Activated CD4-positive, alpha-beta T cell treated with anti-CD3 and anti-CD28 coated beads for 36 hours (primary cell): ENCODE data around the gene BACH2. TPM values are rescaled to one million over a fixed set of nuclear protein-coding genes. Genes with fewer than 3 reads are reported as not detected.
A peak's percentile ranks its signal among the peaks of the same experiment; 100 is the strongest.

Experiments used
- ATAC-seq: fragments of 200-7000 bp; cut with Tn5 transposase; one replicate; pipeline ENCODE4 v1.10.0; 2021; ENCODE audit warnings: mild to moderate bottlenecking, moderate library complexity
- CTCF ChIA-PET: fragments of 350-600 bp; sonication (Branson Sonifier 250); formaldehyde crosslinking; loops from one replicate; lab custom pipeline; 2021; ENCODE audit warnings: antibody characterized with exemption; lab: Charles Lee
- POLR2A ChIA-PET: fragments of 350-600 bp; sonication (Branson Sonifier 250); formaldehyde crosslinking; loops from one replicate; lab custom pipeline; 2021; ENCODE audit warnings: antibody characterized with exemption, inconsistent platforms; lab: Charles Lee
- DNase-seq: peaks from one replicate; pipeline ENCODE4 v3.0.0-alpha.2; 2020
- H3K27ac Mint-ChIP-seq: one replicate; pipeline ENCODE4 v1.8.0; 2021; ENCODE audit warnings: mixed read lengths
- H3K27me3 Mint-ChIP-seq: one replicate; pipeline ENCODE4 v1.8.0; 2021; ENCODE audit warnings: mixed read lengths
- H3K36me3 Mint-ChIP-seq: one replicate; pipeline ENCODE4 v1.8.0; 2021; ENCODE audit warnings: low read depth, mixed read lengths
- H3K4me1 Mint-ChIP-seq: one replicate; pipeline ENCODE4 v1.8.0; 2021; ENCODE audit warnings: mixed read lengths
- H3K4me3 Mint-ChIP-seq: one replicate; pipeline ENCODE4 v1.8.0; 2021; ENCODE audit warnings: mild to moderate bottlenecking, moderate library complexity, mixed read lengths
- H3K9me3 Mint-ChIP-seq: one replicate; pipeline ENCODE4 v1.8.0; 2021; ENCODE audit warnings: low read depth, mixed read lengths
- intact Hi-C, 2 experiments: fragments of 100-400 bp; cut with DNase I in 1 of 2; cut with micrococcal nuclease in 1 of 2; formaldehyde crosslinking; loops; one replicate each; pipeline versions ENCODE4 v1.14.2 to v1.15.1; 2022 to 2024; cut with DNase I, micrococcal nuclease
- total RNA-seq, 2 experiments: library from RNA; stranded (reverse); gene quantifications; one replicate each; pipeline ENCODE4 v1.2.3, GENCODE V29; 2021

The BACH2 gene
- total RNA-seq, 2 experiments from 2014 or later: 74.7 to 87.3 TPM

GRCh38 chr6:90227673-90228072 lies 69.0 kb downstream of the BACH2 start:
- Mint-ChIP-seq H3K36me3 (peaks cover 80% of the 10 kb centered on the region), H3K9me3 (peaks cover 15% of the 10 kb centered on the region), H3K4me3 (no peak overlapping the region), H3K27me3 (no peaks in the 10 kb centered on the region), H3K27ac (peak overlapping the region; percentile 5), H3K4me1 (peaks cover 88% of the 10 kb centered on the region)
- ChIA-PET POLR2A (no interaction called here), CTCF (interaction anchor here (1.1 kb wide), 1 partner anchor 250 kb away, joined by 3 read pairs; no protein-coding TSS in a partner anchor)
- DNase-seq (no peak), ATAC-seq (no peak)
- intact Hi-C loops: no loop called here

- intact Hi-C loops: no loop called here
- peaks cover 80% of the 10 kb centered on the region for H3K36me3 Mint-ChIP-seq
- ATAC-seq: no peak
- H3K9me3 Mint-ChIP-seq: peaks cover 17% of the 10 kb centered on the region
- H3K4me1 Mint-ChIP-seq: peaks cover 88% of the 10 kb centered on the region
- DNase-seq: no peak
- CTCF ChIA-PET: interaction anchor here (1.1 kb wide), 1 partner anchor 250 kb away, joined by 3 read pairs; no protein-coding TSS in a partner anchor
- H3K4me3 Mint-ChIP-seq: no peak overlapping the region
- POLR2A ChIA-PET: no interaction called here
- H3K27me3 Mint-ChIP-seq: no peaks in the 10 kb centered on the region
- peak overlapping the region; percentile 5 for H3K27ac Mint-ChIP-seq
These were observed 69.4 kb downstream of the BACH2 start for GRCh38 chr6:90227213-90227612.

- ChIA-PET POLR2A (no interaction called here), CTCF (interaction anchor here (0.8 to 1.6 kb wide), 2 partner anchors 12 to 19 kb away, joined by 3 to 5 read pairs; no protein-coding TSS in a partner anchor)
- intact Hi-C loops: no loop called here
- Mint-ChIP-seq H3K4me1 (peaks cover 82% of the 10 kb centered on the region), H3K36me3 (peaks cover 82% of the 10 kb centered on the region), H3K4me3 (no peak overlapping the region), H3K27me3 (no peaks in the 10 kb centered on the region), H3K9me3 (peaks cover 20% of the 10 kb centered on the region), H3K27ac (peak overlapping the region; percentile 78)
- DNase-seq (peak; percentile 33), ATAC-seq (peak; percentile 73)
These were observed 70.4 kb downstream of the BACH2 start for GRCh38 chr6:90226257-90226656.

GRCh38 chr6:90224196-90224595 lies 72.4 kb downstream of the BACH2 start:
- POLR2A ChIA-PET: no interaction called here
- H3K27me3 Mint-ChIP-seq: no peaks in the 10 kb centered on the region
- no peak overlapping the region for H3K27ac Mint-ChIP-seq
- ATAC-seq: no peak
- H3K36me3 Mint-ChIP-seq: peaks cover 67% of the 10 kb centered on the region
- H3K4me3 Mint-ChIP-seq: no peak overlapping the region
- CTCF ChIA-PET: interaction anchor here (1.2 to 1.6 kb wide), 2 partner anchors 8 to 50 kb away, joined by 3 to 4 read pairs; no protein-coding TSS in a partner anchor
- intact Hi-C loops: no loop called here
- DNase-seq: no peak
- H3K4me1 Mint-ChIP-seq: peaks cover 61% of the 10 kb centered on the region
- H3K9me3 Mint-ChIP-seq: peaks cover 20% of the 10 kb centered on the region

GRCh38 chr6:90222724-90223198 lies 73.9 kb downstream of the BACH2 start:
- Mint-ChIP-seq H3K27ac (peak overlapping the region; percentile 44), H3K4me1 (peaks cover 50% of the 10 kb centered on the region)

GRCh38 chr6:90222008-90222407 lies 74.6 kb downstream of the BACH2 start:
- ChIA-PET CTCF (interaction anchor here (0.6 to 1.3 kb wide), 4 partner anchors 23 to 257 kb away, joined by 3 to 6 read pairs (median 4); no protein-coding TSS in a partner anchor), POLR2A (interaction anchor here (0.5 to 1.0 kb wide), 2 partner anchors 27 to 253 kb away, joined by 3 read pairs; no protein-coding TSS in a partner anchor)
- peak overlapping the region; percentile 44 for H3K27ac Mint-ChIP-seq
- intact Hi-C loops: loop anchor here in 1 of 2 experiments (1.0 kb wide), 1 partner anchor 12 kb away; no protein-coding TSS in a partner anchor
- H3K4me3 Mint-ChIP-seq: no peak overlapping the region
- H3K27me3 Mint-ChIP-seq: no peaks in the 10 kb centered on the region
- peaks cover 43% of the 10 kb centered on the region for H3K4me1 Mint-ChIP-seq
- ATAC-seq (no peak), DNase-seq (no peak)
- peaks cover 50% of the 10 kb centered on the region for H3K36me3 Mint-ChIP-seq
- H3K9me3 Mint-ChIP-seq: peaks cover 20% of the 10 kb centered on the region

More at GRCh38 chr6:90222724-90223198, 73.9 kb downstream of the BACH2 start:
- DNase-seq (peak; percentile 74), ATAC-seq (peak; percentile 65)
- intact Hi-C loops: loop anchor here in 1 of 2 experiments (1.0 kb wide), 1 partner anchor 12 kb away; no protein-coding TSS in a partner anchor
- POLR2A ChIA-PET: interaction anchor here (1.0 kb wide), 1 partner anchor 27 kb away, joined by 3 read pairs; no protein-coding TSS in a partner anchor
- Mint-ChIP-seq H3K27me3 (no peaks in the 10 kb centered on the region), H3K9me3 (peaks cover 20% of the 10 kb centered on the region), H3K4me3 (peak overlapping the region; percentile 0), H3K36me3 (peaks cover 57% of the 10 kb centered on the region)
- CTCF ChIA-PET: interaction anchor here (0.6 to 1.6 kb wide), 6 partner anchors 10 to 256 kb away, joined by 3 to 6 read pairs (median 4); no protein-coding TSS in a partner anchor

- POLR2A ChIA-PET: no interaction called here
- DNase-seq: no peak
- H3K4me1 Mint-ChIP-seq: peaks cover 38% of the 10 kb centered on the region
- no peaks in the 10 kb centered on the region for H3K27me3 Mint-ChIP-seq
- H3K27ac Mint-ChIP-seq: no peak overlapping the region
- H3K4me3 Mint-ChIP-seq: no peak overlapping the region
- peaks cover 51% of the 10 kb centered on the region for H3K36me3 Mint-ChIP-seq
- ATAC-seq: no peak
- CTCF ChIA-PET: no interaction called here
- peaks cover 20% of the 10 kb centered on the region for H3K9me3 Mint-ChIP-seq
- intact Hi-C loops: no loop called here
These were observed 75.2 kb downstream of the BACH2 start for GRCh38 chr6:90221403-90221802.

- Mint-ChIP-seq H3K36me3 (peaks cover 46% of the 10 kb centered on the region), H3K27ac (no peak overlapping the region), H3K9me3 (peaks cover 19% of the 10 kb centered on the region), H3K4me1 (peaks cover 27% of the 10 kb centered on the region), H3K4me3 (no peak overlapping the region), H3K27me3 (no peaks in the 10 kb centered on the region)
- ChIA-PET CTCF (interaction anchor here (0.6 to 1.1 kb wide), 2 partner anchors 54 to 192 kb away, joined by 5 read pairs; no protein-coding TSS in a partner anchor), POLR2A (no interaction called here)
- intact Hi-C loops: no loop called here
- ATAC-seq (no peak), DNase-seq (no peak)
These were observed 76.4 kb downstream of the BACH2 start for GRCh38 chr6:90220273-90220672.

GRCh38 chr6:90219209-90219985 lies 77.2 kb downstream of the BACH2 start:
- Mint-ChIP-seq H3K27ac (no peak overlapping the region), H3K27me3 (no peaks in the 10 kb centered on the region), H3K36me3 (peaks cover 44% of the 10 kb centered on the region), H3K4me1 (peaks cover 20% of the 10 kb centered on the region), H3K9me3 (peaks cover 17% of the 10 kb centered on the region), H3K4me3 (no peak overlapping the region)
- POLR2A ChIA-PET: interaction anchor here (0.6 to 1.9 kb wide), 17 partner anchors 15 to 192 kb away, joined by 3 to 16 read pairs (median 4); no protein-coding TSS in a partner anchor
- CTCF ChIA-PET: interaction anchor here (1.0 to 2.7 kb wide), 13 partner anchors 15 to 278 kb away, joined by 3 to 8 read pairs (median 5); no protein-coding TSS in a partner anchor
- DNase-seq (peak; percentile 50), ATAC-seq (no peak)
- intact Hi-C loops: loop anchor here (2.0 kb wide), 6 partner anchors 15 to 75 kb away; no protein-coding TSS in a partner anchor

GRCh38 chr6:90218959-90219208 lies 77.8 kb downstream of the BACH2 start:
- Mint-ChIP-seq H3K27me3 (no peaks in the 10 kb centered on the region), H3K4me1 (peaks cover 21% of the 10 kb centered on the region), H3K4me3 (no peak overlapping the region), H3K36me3 (peaks cover 43% of the 10 kb centered on the region), H3K9me3 (peaks cover 13% of the 10 kb centered on the region), H3K27ac (no peak overlapping the region)
- DNase-seq (no peak), ATAC-seq (peak; percentile 23)
- POLR2A ChIA-PET: interaction anchor here (0.6 to 1.9 kb wide), 18 partner anchors 14 to 193 kb away, joined by 3 to 16 read pairs (median 4); no protein-coding TSS in a partner anchor
- intact Hi-C loops: loop anchor here (1.0 to 2.0 kb wide), 12 partner anchors 16 to 140 kb away; no protein-coding TSS in a partner anchor
- CTCF ChIA-PET: interaction anchor here (0.7 to 2.7 kb wide), 15 partner anchors 14 to 278 kb away, joined by 3 to 8 read pairs (median 5); no protein-coding TSS in a partner anchor
